H1 (cell line): ENCODE measurements around the gene FNDC10. TPM values are rescaled to one million over a fixed set of nuclear protein-coding genes. Genes with fewer than 3 reads are reported as not detected.

Experiments
- CTCF ChIA-PET: fragments of 300-600 bp; sonication (Branson Sonifier 250); formaldehyde crosslinking; loops from one replicate; lab custom pipeline; 2021; ENCODE audit not compliant: partially characterized antibody; lab: Charles Lee
- POLR2A ChIA-PET: fragments of 300-600 bp; sonication (Branson Sonifier 250); formaldehyde crosslinking; loops from one replicate; lab custom pipeline; 2021; ENCODE audit warnings: inconsistent platforms; ENCODE audit not compliant: partially characterized antibody; lab: Charles Lee
- DNase-seq, 2 experiments: peaks; one replicate each; pipeline versions ENCODE4 v3.0.0 to v3.0.0-alpha.2; 2010 to 2022; ENCODE audit warnings: low spot score in 2 of 2, low read depth in 1 of 2, mixed read lengths in 1 of 2
- FAIRE-seq: peaks from 2 replicates; lab custom pipeline; 2011; peaks lifted over from hg19 to GRCh38; lab: Jason Lieb, UNC
- H2AFZ ChIP-seq: 2 replicates; pipeline ENCODE4 v1.8.1; 2012; ENCODE audit warnings: low read length, inconsistent platforms
- H2AK5ac ChIP-seq: 2 replicates; pipeline ENCODE4 v1.6.1; 2013; ENCODE audit warnings: low read depth, low read length
- H2BK120ac ChIP-seq: replicated peaks from 2 replicates; pipeline ENCODE3; 2013; ENCODE audit warnings: low read depth, low read length, inconsistent platforms
- H2BK12ac ChIP-seq: 2 replicates; pipeline ENCODE4 v1.6.1; 2013; ENCODE audit warnings: low read depth, low read length
- H2BK15ac ChIP-seq: 2 replicates; pipeline ENCODE4 v1.6.1; 2013; ENCODE audit warnings: low read length
- H2BK20ac ChIP-seq: 2 replicates; pipeline ENCODE4 v1.6.1; 2013; ENCODE audit warnings: low read length
- H2BK5ac ChIP-seq: 2 replicates; pipeline ENCODE4 v1.6.1; 2013; ENCODE audit warnings: low read depth, low read length
- H3K14ac ChIP-seq: 2 replicates; pipeline ENCODE4 v1.6.1; 2013; ENCODE audit warnings: inconsistent platforms; ENCODE audit not compliant: insufficient read length
- H3K18ac ChIP-seq: 2 replicates; pipeline ENCODE4 v1.6.1; 2013; ENCODE audit warnings: low read length; ENCODE audit errors: extremely low read depth
- H3K23ac ChIP-seq: 2 replicates; pipeline ENCODE4 v1.6.1; 2013; ENCODE audit warnings: inconsistent platforms; ENCODE audit not compliant: insufficient read length
- H3K23me2 ChIP-seq: 2 replicates; pipeline ENCODE4 v1.6.1; 2013; ENCODE audit warnings: low read depth, low read length
- H3K27ac ChIP-seq: 2 replicates; pipeline ENCODE4 v1.6.1; 2011; ENCODE audit warnings: low read depth, low read length, inconsistent platforms
- H3K27me3 ChIP-seq, 4 experiments: replicated peaks in 1 of 4; 1 replicate in 1 of 4; 2 replicates in 3 of 4; pipeline versions ENCODE4 v1.6.1 to v1.8.1; 2011 to 2013; ENCODE audit warnings: low read length in 3 of 4, mild to moderate bottlenecking in 3 of 4, inconsistent platforms in 2 of 4, mixed read lengths in 2 of 4, moderate library complexity in 1 of 4; ENCODE audit not compliant: control insufficient read depth in 3 of 4, insufficient read depth in 3 of 4; ENCODE audit errors: extremely low read depth in 1 of 4
- H3K36me3 ChIP-seq, 4 experiments: 2 replicates each; pipeline versions ENCODE4 v1.6.1 to v1.8.1; 2011 to 2013; ENCODE audit warnings: mild to moderate bottlenecking in 4 of 4, low read length in 3 of 4, moderate library complexity in 2 of 4, control low read depth in 1 of 4, inconsistent platforms in 1 of 4; ENCODE audit not compliant: insufficient read depth in 4 of 4, control insufficient read depth in 2 of 4
- H3K4ac ChIP-seq: replicated peaks from 2 replicates; pipeline ENCODE3; 2013; ENCODE audit warnings: low read length, low read depth, mixed read lengths, inconsistent platforms; ENCODE audit not compliant: insufficient read length
- H3K4me1 ChIP-seq, 4 experiments: replicated peaks in 1 of 4; 1 replicate in 1 of 4; 2 replicates in 3 of 4; pipeline versions ENCODE4 v1.6.1 to v1.8.1; 2011 to 2013; ENCODE audit warnings: low read length in 3 of 4, inconsistent platforms in 2 of 4, mixed read lengths in 1 of 4; ENCODE audit not compliant: insufficient read depth in 4 of 4, control insufficient read depth in 3 of 4
- H3K4me2 ChIP-seq, 2 experiments: 2 replicates each; pipeline versions ENCODE4 v1.6.1 to v1.8.1; 2011 to 2013; ENCODE audit warnings: low read depth in 2 of 2, low read length in 2 of 2, control low read depth in 1 of 2, inconsistent platforms in 1 of 2, mild to moderate bottlenecking in 1 of 2; ENCODE audit not compliant: insufficient read depth in 1 of 2
- H3K4me3 ChIP-seq, 4 experiments: fragments of 200-600, 300-600 bp in 1 of 4; sonication (generic), shearing (Covaris generic), sonication (Bioruptor Twin) in 1 of 4; 2 replicates each; pipeline versions ENCODE4 v1.5.1 to v1.8.1; 2011 to 2016; ENCODE audit warnings: low read length in 4 of 4, low read depth in 3 of 4, control low read depth in 2 of 4, inconsistent platforms in 2 of 4, mild to moderate bottlenecking in 2 of 4, mixed read lengths in 1 of 4, moderate library complexity in 1 of 4; ENCODE audit not compliant: insufficient read depth in 2 of 4; ENCODE audit errors: extremely low read depth in 1 of 4
- H3K56ac ChIP-seq: replicated peaks from 2 replicates; pipeline ENCODE3; 2013; ENCODE audit warnings: low read depth, mild to moderate bottlenecking, mixed read lengths, low read length, inconsistent platforms; ENCODE audit not compliant: insufficient read length
- H3K79me1 ChIP-seq: 2 replicates; pipeline ENCODE4 v1.6.1; 2013; ENCODE audit warnings: low read depth, low read length, control low read depth
- H3K79me2 ChIP-seq, 2 experiments: 2 replicates each; pipeline versions ENCODE4 v1.6.1 to v1.8.1; 2012 to 2013; ENCODE audit warnings: low read length in 2 of 2, mild to moderate bottlenecking in 2 of 2, inconsistent platforms in 1 of 2; ENCODE audit not compliant: insufficient read depth in 2 of 2, control insufficient read depth in 1 of 2
- H3K9ac ChIP-seq, 4 experiments: replicated peaks in 1 of 4; 1 replicate in 1 of 4; 2 replicates in 3 of 4; pipeline versions ENCODE4 v1.6.1 to v1.8.1; 2011 to 2013; ENCODE audit warnings: low read depth in 3 of 4, low read length in 3 of 4, control low read depth in 2 of 4, mild to moderate bottlenecking in 2 of 4, moderate library complexity in 2 of 4, inconsistent platforms in 1 of 4; ENCODE audit errors: extremely low read depth in 1 of 4
- H3K9me3 ChIP-seq, 2 experiments: 2 replicates each; pipeline versions ENCODE4 v1.6.1 to v1.8.1; 2012 to 2013; ENCODE audit warnings: mild to moderate bottlenecking in 2 of 2, moderate library complexity in 2 of 2, control low read depth in 1 of 2, inconsistent platforms in 1 of 2, low read depth in 1 of 2, low read length in 1 of 2, mixed read lengths in 1 of 2; ENCODE audit not compliant: insufficient read depth in 2 of 2
- H4K20me1 ChIP-seq, 2 experiments: replicated peaks in 1 of 2; 2 replicates each; pipeline versions ENCODE3 to v1.8.1; 2011 to 2013; ENCODE audit warnings: inconsistent platforms in 2 of 2, low read length in 2 of 2, mild to moderate bottlenecking in 1 of 2; ENCODE audit not compliant: insufficient read depth in 2 of 2, control insufficient read depth in 1 of 2
- H4K5ac ChIP-seq: 2 replicates; pipeline ENCODE4 v1.6.1; 2013; ENCODE audit warnings: low read length, low read depth, mixed read lengths, inconsistent platforms; ENCODE audit not compliant: insufficient read length
- H4K8ac ChIP-seq: 2 replicates; pipeline ENCODE4 v1.8.0; 2013; ENCODE audit warnings: mild to moderate bottlenecking, moderate library complexity, low read length, inconsistent platforms; ENCODE audit not compliant: insufficient read depth; ENCODE audit errors: extremely low read depth
- H4K91ac ChIP-seq: replicated peaks from 2 replicates; pipeline ENCODE3; 2013; ENCODE audit warnings: low read length, mixed read lengths, inconsistent platforms; ENCODE audit not compliant: insufficient read length
- BACH1 ChIP-seq: IDR thresholded peaks from 2 replicates; pipeline ENCODE4 v1.6.1; 2012; ENCODE audit warnings: low read length, improper control_type of control experiment
- CHD1 ChIP-seq: IDR thresholded peaks from 2 replicates; pipeline ENCODE4 v1.6.1; 2012; ENCODE audit warnings: low read depth, low read length, improper control_type of control experiment
- CHD2 ChIP-seq: IDR thresholded peaks from 2 replicates; pipeline ENCODE4 v1.6.1; 2012; ENCODE audit warnings: low read length, improper control_type of control experiment
- KDM5A ChIP-seq: fragments of 200-600 bp; IDR thresholded peaks from 2 replicates; pipeline ENCODE4 v1.7.1; 2012; ENCODE audit warnings: mild to moderate bottlenecking, low read length, inconsistent platforms, mixed read lengths
- RAD21 ChIP-seq, 2 experiments: IDR thresholded peaks in 1 of 2; conservative IDR thresholded peaks in 1 of 2; 2 replicates each; pipeline ENCODE4 v1.6.1; 2011; ENCODE audit warnings: low read depth in 2 of 2, low read length in 2 of 2, improper control_type of control experiment in 1 of 2, inconsistent platforms in 1 of 2, mild to moderate bottlenecking in 1 of 2, moderate library complexity in 1 of 2
- SAP30 ChIP-seq: fragments of 300-600 bp; sonication (generic); IDR thresholded peaks from 2 replicates; pipeline ENCODE4 v1.7.1; 2012; ENCODE audit warnings: low read length, moderate library complexity, mild to moderate bottlenecking, inconsistent platforms; ENCODE audit not compliant: insufficient read depth, insufficient replicate concordance
- SIN3A ChIP-seq, 2 experiments: IDR thresholded peaks in 1 of 2; conservative IDR thresholded peaks in 1 of 2; 2 replicates each; pipeline ENCODE4 v1.6.1; 2011 to 2012; ENCODE audit warnings: low read length in 2 of 2, improper control_type of control experiment in 1 of 2, low read depth in 1 of 2, mild to moderate bottlenecking in 1 of 2
- TCF12 ChIP-seq: IDR thresholded peaks from 2 replicates; pipeline ENCODE4 v1.6.1; 2011; ENCODE audit warnings: low read depth, mild to moderate bottlenecking, low read length
- WGBS, 2 experiments: shearing (Covaris generic) in 1 of 2; methylation state at CpG; one replicate each; pipeline versions ENCODE4 v1.1.6 to v1.1.7; 2013 to 2015; ENCODE audit warnings: low lambda C conversion rate in 2 of 2, mixed read lengths in 2 of 2, inconsistent platforms in 1 of 2, low coverage in 1 of 2, missing lambda C conversion rate in 1 of 2; ENCODE audit not compliant: insufficient replicate concordance in 2 of 2, insufficient coverage in 1 of 2, insufficient read length in 1 of 2; ENCODE audit errors: extremely low coverage in 1 of 2, missing lambda C conversion rate in 1 of 2; 5-methylcytosine and 5-hydroxymethylcytosine counted together
- polyA plus RNA-seq, 7 experiments: library from polyadenylated mRNA; depleted of rRNA in 3 of 7; stranded (reverse) in 5 of 7; unstranded in 2 of 7; fragments of >200 nt in 5 of 7; fragments of 200-250 nt in 2 of 7; gene quantifications; 1 replicate in 5 of 7; 2 replicates in 1 of 7; 4 replicates in 1 of 7; pipeline versions ENCODE4 v1.2.1 to v1.2.3, GENCODE V29; 2011 to 2013; ENCODE audit warnings: missing spikeins in 2 of 7, mixed read lengths in 2 of 7
- total RNA-seq: library from RNA; stranded (reverse); fragmentation: NEBNext Ultra II Directional; extraction: Animal tissue kit (Norgen Biotek cat#: 25700); gene quantifications from 2 replicates; pipeline ENCODE4 v1.2.1, GENCODE V29; 2021
- TF ChIP-seq, protein P1 (sequence below): IDR thresholded peaks from 2 replicates; pipeline ENCODE4 v1.6.1; 2012; ENCODE audit warnings: inconsistent platforms

FNDC10 gene
- total and polyA plus RNA-seq, 2 of the 8 experiments (the other 6 are each of a cell fraction or from before 2014, with no cell fraction given), result 19.0 to 21.8 TPM

DNA sequence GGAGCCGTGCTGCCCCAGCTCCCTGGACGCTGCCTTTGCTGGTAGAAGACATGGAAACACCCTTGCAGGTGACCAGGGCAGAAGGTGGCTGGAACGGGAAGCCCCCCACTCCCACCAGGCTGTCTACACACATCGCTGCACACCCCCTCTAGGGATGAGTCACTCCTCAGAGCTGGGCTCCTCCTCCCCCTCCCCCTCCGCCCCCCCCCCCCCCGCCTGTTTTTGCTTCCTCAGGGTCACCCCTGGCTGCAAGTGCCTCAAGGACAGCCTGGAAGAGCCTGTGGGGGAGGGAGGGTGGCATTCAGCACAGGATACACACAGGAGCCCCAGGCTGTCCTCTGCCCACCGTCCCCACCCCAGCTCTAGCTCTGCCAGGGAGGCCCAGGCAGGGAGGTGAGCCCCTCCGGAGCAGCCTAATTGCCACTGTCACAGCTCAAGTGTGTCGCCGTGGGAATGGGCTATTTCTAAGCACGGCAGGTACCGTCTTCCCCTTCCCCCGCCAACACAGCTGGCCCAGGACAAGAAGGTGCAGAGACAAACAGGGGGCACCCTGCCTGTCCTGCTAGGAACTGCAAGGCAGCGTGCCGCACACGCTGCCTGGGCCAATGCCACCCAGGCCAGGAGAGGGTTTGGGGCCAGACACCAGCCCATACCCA, 2.5 kb downstream of the FNDC10 start:
- H2AK5ac ChIP-seq, result peak overlapping the region; percentile 39; the same call in 1 of the 2 replicates
- 49% methylated on average over 13 of the region's 16 CpGs; no CpG with 5 or more reads in 1 of the 2 experiments for WGBS, 2 experiments
- peak overlapping the region; percentile 24; the same call in 1 of the 2 replicates for H2BK5ac ChIP-seq
- H3K4me2 ChIP-seq, result peak overlapping the region; percentile 30 to 57
- CTCF ChIA-PET, result interaction anchor here (0.8 to 3.1 kb wide), 13 partner anchors 10 to 58 kb away, joined by 3 to 18 read pairs (median 6); no protein-coding TSS in a partner anchor
- POLR2A ChIA-PET, result interaction anchor here (1.0 to 2.7 kb wide), 7 partner anchors 18 to 39 kb away, joined by 3 to 10 read pairs (median 8); partner anchors contain the start of genes MIB2 and SSU72
- FAIRE-seq (no peak), DNase-seq (peak; percentile 25 to 66)
- H3K27ac ChIP-seq, result no peak overlapping the region
- no peak overlapping the region for H2BK15ac ChIP-seq
- no peak overlapping the region; a peak in 2 of 7 replicates for H3K9ac ChIP-seq
- H3K36me3 ChIP-seq, result no peaks in the 10 kb centered on the region
- H3K14ac ChIP-seq, result no peak overlapping the region
- no peak overlapping the region for H3K56ac ChIP-seq
- no peaks in the 10 kb centered on the region for H3K9me3 ChIP-seq
- H2BK12ac ChIP-seq, result 0 out of 2 replicates have a peak overlapping the region, but pooled peaks have one; percentile 50
- no peak overlapping the region; the same call in 1 of the 2 replicates for H4K8ac ChIP-seq
- H2BK20ac ChIP-seq, result no peak overlapping the region
- no peak overlapping the region for H2BK120ac ChIP-seq
- H3K23ac ChIP-seq, result no peak overlapping the region
- no peak overlapping the region for H4K5ac ChIP-seq
- H2AFZ ChIP-seq, result no peak overlapping the region
- peaks cover 16% of the 10 kb centered on the region; the same call in 1 of the 2 replicates for H3K23me2 ChIP-seq
- H3K27me3 ChIP-seq, result peaks cover 13 to 41% (median 34%) of the 10 kb centered on the region in 4 experiments
- peaks cover 2 to 6% of the 10 kb centered on the region in 2 experiments for H4K20me1 ChIP-seq
- no peaks in the 10 kb centered on the region for H3K79me2 ChIP-seq
- H3K79me1 ChIP-seq, result no peaks in the 10 kb centered on the region
- peak overlapping the region; percentile 48 for H3K18ac ChIP-seq
- H3K4me3 ChIP-seq, result no peak overlapping the region
- peak overlapping the region; percentile 65 for H4K91ac ChIP-seq
- H3K4me1 ChIP-seq, result peaks cover 0 to 24% (median 18%) of the 10 kb centered on the region in 4 experiments; a peak in 6 of 7 replicates
- H3K4ac ChIP-seq, result no peak overlapping the region
- TF ChIP-seq CHD1, result no peak
- no peak for TF ChIP-seq KDM5A
- TF ChIP-seq CHD2, result 0 out of 2 replicates have a peak, but pooled peaks have one; percentile 34
- no peak for TF ChIP-seq TCF12
- TF ChIP-seq SIN3A (conservative IDR thresholded peaks at IDR 0.05 in 1 of 2, IDR thresholded peaks at IDR 0.05 in 1 of 2; ENCODE audit: low read depth in 1 of 2, low read length in 2 of 2), result 0 out of 4 replicates have a peak, but pooled peaks of 1 of the 2 experiments have one; percentile 25
- TF ChIP-seq, protein P1, sequence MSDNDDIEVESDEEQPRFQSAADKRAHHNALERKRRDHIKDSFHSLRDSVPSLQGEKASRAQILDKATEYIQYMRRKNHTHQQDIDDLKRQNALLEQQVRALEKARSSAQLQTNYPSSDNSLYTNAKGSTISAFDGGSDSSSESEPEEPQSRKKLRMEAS, result peak; percentile 82
- peak; percentile 8 to 49; a peak in 2 of 4 replicates for TF ChIP-seq RAD21 (IDR thresholded peaks at IDR 0.05 in 1 of 2, conservative IDR thresholded peaks at IDR 0.05 in 1 of 2; ENCODE audit: low read depth in 2 of 2, low read length in 2 of 2)
- TF ChIP-seq BACH1, result no peak
- TF ChIP-seq SAP30, result no peak
